AG04449 (cell line): ENCODE measurements around the gene ATP2B2.

Experiments
- CTCF ChIA-PET: fragments of 350-600 bp; formaldehyde crosslinking; extraction: SDS; loops from one replicate; lab custom pipeline; 2021; ENCODE audit warnings: antibody characterized with exemption; lab: Yijun Ruan, JAX
- POLR2A ChIA-PET: fragments of 400-600, 350-600 bp; formaldehyde crosslinking; extraction: SDS; loops from one replicate; lab custom pipeline; 2020; ENCODE audit warnings: antibody characterized with exemption, inconsistent platforms; lab: Yijun Ruan, JAX
- DNase-seq: peaks from one replicate; pipeline ENCODE4 v3.0.0-alpha.2; 2010; ENCODE audit warnings: low read depth, low spot score
- H3K4me3 ChIP-seq: 2 replicates; pipeline ENCODE4 v1.5.1; 2011; ENCODE audit warnings: low read depth, mild to moderate bottlenecking, control low read depth, low read length
- TF ChIP-seq, protein P1 (sequence below): IDR thresholded peaks from one replicate; pipeline ENCODE4 v1.5.1; 2011; ENCODE audit warnings: mild to moderate bottlenecking, moderate library complexity, low read length, control low read depth, inconsistent platforms; ENCODE audit not compliant: insufficient read depth; ENCODE audit errors: missing control alignments

ATP2B2 gene

DNA sequence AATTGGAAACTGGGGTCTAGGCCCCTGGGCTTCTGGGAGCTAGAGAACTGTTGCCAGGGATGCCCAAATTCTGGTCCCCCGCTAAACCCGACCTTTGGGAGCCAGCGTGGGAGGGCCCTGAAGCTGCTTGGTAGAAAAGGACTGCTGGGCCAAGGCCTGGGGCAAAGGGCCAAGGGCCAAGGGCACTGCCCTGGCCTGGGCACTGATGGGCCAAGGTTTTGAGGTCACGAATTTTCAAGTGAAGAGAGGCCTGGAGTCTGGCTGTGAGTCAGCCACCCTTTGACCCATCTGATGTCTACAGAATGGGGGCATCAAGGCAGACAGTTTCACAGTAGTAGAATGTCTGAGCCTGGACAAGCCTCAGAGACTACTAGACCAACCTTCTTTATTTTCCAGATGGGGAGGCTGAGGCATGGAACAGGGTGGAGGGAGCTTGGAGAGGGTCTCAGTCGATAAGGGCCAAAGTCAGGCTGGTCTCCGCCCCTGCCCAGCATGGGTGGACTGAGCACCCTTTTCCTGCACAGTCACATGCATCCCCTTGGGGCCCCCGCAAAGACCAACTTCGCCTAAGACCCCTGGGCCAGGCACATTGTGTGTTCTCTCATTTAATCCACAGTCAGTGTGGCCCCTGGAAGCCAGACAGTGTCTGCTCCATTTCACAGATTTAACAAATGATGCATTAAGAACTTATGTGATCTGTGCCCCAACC lies 66.3 kb downstream of the ATP2B2 start:
- POLR2A ChIA-PET = no interaction called here
- CTCF ChIA-PET = interaction anchor here (0.8 kb wide), 1 partner anchor 25 kb away, joined by 3 read pairs; no protein-coding TSS in a partner anchor
- DNase-seq = no peak
- TF ChIP-seq, protein P1, sequence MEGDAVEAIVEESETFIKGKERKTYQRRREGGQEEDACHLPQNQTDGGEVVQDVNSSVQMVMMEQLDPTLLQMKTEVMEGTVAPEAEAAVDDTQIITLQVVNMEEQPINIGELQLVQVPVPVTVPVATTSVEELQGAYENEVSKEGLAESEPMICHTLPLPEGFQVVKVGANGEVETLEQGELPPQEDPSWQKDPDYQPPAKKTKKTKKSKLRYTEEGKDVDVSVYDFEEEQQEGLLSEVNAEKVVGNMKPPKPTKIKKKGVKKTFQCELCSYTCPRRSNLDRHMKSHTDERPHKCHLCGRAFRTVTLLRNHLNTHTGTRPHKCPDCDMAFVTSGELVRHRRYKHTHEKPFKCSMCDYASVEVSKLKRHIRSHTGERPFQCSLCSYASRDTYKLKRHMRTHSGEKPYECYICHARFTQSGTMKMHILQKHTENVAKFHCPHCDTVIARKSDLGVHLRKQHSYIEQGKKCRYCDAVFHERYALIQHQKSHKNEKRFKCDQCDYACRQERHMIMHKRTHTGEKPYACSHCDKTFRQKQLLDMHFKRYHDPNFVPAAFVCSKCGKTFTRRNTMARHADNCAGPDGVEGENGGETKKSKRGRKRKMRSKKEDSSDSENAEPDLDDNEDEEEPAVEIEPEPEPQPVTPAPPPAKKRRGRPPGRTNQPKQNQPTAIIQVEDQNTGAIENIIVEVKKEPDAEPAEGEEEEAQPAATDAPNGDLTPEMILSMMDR = no peak
- no peak overlapping the region for H3K4me3 ChIP-seq

DNA sequence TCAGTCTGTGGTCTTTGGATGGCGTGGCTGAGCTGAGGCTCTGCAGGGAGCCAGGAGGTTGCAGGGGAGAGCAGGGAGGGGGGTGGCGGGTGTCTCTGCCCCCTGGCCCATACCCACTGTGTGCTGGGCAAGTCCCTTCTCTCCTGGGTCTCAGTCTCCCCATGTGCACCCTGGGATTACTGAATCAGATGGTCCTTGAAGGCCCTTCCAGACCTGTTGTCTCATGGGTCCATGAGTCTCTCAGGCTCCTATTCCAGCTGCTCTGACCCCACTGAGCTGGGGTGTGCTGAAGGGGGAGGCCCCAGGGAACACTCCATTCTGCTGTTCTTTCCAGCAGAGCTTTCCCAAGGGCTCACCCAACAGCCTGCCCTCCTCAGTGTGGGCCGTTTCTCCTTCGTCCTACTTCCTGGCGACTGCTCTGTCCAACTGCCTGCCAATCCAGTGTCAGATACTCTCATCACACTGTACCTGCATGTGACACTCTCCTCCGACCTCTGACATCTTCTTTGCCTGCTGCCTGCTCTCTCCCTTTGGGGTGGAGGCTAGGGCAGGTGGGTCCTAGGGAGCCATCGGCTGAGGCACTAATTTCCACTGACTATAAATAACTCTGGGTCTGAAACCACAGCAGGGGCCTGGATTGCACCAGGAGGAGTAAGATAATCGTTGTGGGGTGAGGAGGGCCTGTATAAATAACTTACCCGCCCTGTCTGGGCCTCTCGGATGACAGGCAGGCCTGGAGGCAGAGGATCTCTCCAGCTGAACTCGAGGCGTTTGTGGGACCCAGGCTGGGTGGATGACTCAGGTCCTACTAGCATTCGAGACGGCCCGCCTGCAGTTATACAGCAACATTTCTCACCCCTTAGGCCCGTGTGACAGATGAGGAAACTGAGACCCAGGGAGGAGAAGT lies 67.1 kb downstream of the ATP2B2 start:
- TF ChIP-seq, protein P1 = no peak
- DNase-seq = peak; percentile 71
- ChIA-PET POLR2A (no interaction called here), CTCF (interaction anchor here (0.8 to 1.8 kb wide), 2 partner anchors 25 to 300 kb away, joined by 3 to 4 read pairs; no protein-coding TSS in a partner anchor)
- H3K4me3 ChIP-seq = no peak overlapping the region

DNA sequence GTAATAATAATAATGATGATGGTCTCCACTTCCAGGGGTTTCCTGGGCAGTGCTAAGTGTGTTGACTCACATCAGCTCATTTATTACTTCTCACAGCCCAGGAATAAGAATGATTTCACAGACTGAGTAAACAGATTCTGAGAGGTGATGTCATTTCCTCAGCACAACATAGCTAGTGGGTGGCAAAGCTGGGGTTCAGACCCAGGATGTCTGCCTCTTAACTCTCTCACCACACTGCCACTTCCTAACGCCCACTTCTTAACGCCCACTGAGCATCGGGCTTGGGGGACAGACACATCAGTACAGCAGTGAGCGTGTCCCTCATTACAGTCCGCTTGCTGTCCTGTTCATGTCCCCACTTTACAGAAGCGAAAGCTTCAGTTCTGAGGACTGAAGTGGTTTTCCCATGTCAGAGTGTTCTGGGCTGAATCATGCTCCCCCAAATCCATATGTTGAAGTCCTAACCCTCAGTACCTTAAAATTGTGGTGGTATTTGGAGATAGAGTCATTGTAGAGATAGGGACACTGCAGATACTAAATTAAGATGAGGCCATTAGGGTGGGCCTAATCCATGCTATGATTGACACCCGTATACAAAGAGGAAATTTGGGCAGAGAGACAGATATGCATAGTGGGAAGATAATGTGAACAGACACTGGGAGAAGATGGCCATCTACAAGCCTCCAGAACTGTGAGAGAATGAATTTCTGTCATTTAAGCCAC lies 68.0 kb downstream of the ATP2B2 start:
- H3K4me3 ChIP-seq = no peak overlapping the region
- ChIA-PET POLR2A (no interaction called here), CTCF (interaction anchor here (0.8 to 1.8 kb wide), 3 partner anchors 13 to 301 kb away, joined by 3 to 9 read pairs (median 4); no protein-coding TSS in a partner anchor)
- peak; percentile 60 for DNase-seq
- TF ChIP-seq, protein P1 = no peak

DNA sequence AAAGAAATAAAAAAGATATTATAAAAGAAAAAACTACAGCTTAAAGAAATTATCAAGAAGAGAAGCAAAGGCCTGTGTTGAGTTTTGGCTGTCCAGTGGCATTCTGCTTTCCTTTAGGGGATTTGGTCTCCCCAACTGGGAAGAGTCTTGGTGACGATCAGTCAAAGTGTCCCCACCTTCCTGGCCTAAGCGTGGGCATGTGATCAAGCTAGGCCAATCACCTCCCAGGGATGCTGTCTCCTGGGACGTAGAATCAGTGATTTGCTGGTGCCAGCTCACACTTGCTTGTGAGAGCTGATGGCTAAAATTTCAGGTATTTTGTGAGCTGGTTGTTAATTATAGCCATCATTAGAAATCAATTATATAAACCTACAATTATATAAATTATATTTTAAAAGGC lies 69.5 kb downstream of the ATP2B2 start:
- TF ChIP-seq, protein P1 = no peak
- ChIA-PET POLR2A (no interaction called here), CTCF (interaction anchor here (1.6 to 1.7 kb wide), 2 partner anchors 9 to 18 kb away, joined by 5 to 9 read pairs; no protein-coding TSS in a partner anchor)
- DNase-seq = no peak
- no peak overlapping the region for H3K4me3 ChIP-seq

DNA sequence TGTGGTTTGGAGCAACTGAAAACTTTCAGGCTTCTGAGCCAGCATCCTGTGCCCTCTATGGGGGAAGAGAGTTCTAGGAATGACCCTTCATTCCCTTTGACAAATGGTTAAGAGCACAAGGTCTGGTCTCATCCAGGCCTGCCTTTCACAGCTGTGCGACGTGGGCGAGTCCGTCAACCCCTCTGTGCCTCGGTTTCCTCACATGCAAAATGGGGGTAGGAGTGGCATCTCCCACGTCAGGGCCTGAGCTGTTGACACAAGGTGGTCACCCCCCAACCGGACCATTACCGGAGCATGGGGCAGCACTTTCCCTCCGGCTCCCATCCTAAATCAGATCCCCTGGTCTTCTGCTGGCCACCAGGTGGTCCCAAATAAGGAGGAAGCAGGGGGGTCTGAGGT lies 70.4 kb downstream of the ATP2B2 start:
- TF ChIP-seq, protein P1 = no peak
- CTCF ChIA-PET = interaction anchor here (1.2 to 1.7 kb wide), 2 partner anchors 8 to 19 kb away, joined by 3 to 5 read pairs; no protein-coding TSS in a partner anchor
- H3K4me3 ChIP-seq = no peak overlapping the region
- POLR2A ChIA-PET = no interaction called here
- DNase-seq = no peak
